WERI-Rb-1 (cell line): ENCODE data around the gene CRYBG2.

Source experiments
- DNase-seq: peaks from one replicate; pipeline ENCODE4 v3.0.0-alpha.2; 2020
- H3K27ac ChIP-seq: fragments of 250-450 bp; sonication (Bioruptor Pico); 2 replicates; pipeline ENCODE4 v1.5.1; 2020; ENCODE audit warnings: mild to moderate bottlenecking, moderate library complexity
- H3K27me3 ChIP-seq: fragments of 250-450 bp; sonication (Bioruptor Pico); 2 replicates; pipeline ENCODE4 v1.5.1; 2021; ENCODE audit warnings: mild to moderate bottlenecking, low read depth, moderate library complexity; ENCODE audit not compliant: insufficient read depth, severe bottlenecking
- H3K36me3 ChIP-seq: fragments of 250-450 bp; sonication (Bioruptor Pico); 2 replicates; pipeline ENCODE4 v1.5.1; 2020; ENCODE audit warnings: mild to moderate bottlenecking, moderate library complexity
- H3K4me3 ChIP-seq: 2 replicates; pipeline ENCODE4 v1.5.1; 2011; ENCODE audit warnings: low read depth, mild to moderate bottlenecking, control low read depth, low read length
- H3K9me3 ChIP-seq: fragments of 250-450 bp; sonication (Bioruptor Pico); 2 replicates; pipeline ENCODE4 v1.5.1; 2021; ENCODE audit warnings: mild to moderate bottlenecking, moderate library complexity; ENCODE audit not compliant: severe bottlenecking
- TF ChIP-seq, protein P1 (sequence below): IDR thresholded peaks from 2 replicates; pipeline ENCODE4 v1.5.1; 2011; ENCODE audit warnings: low read depth, mild to moderate bottlenecking, control low read depth, inconsistent platforms, low read length

CRYBG2 gene

GRCh38 chr1:26354972-26355371 lies 1.0 kb upstream of the CRYBG2 start:
- Histone ChIP-seq H3K27ac (no peak overlapping the region), H3K27me3 (no peaks in the 10 kb centered on the region), H3K4me3 (no peak overlapping the region), H3K9me3 (no peaks in the 10 kb centered on the region), H3K36me3 (no peaks in the 10 kb centered on the region)
- DNase-seq, result no peak
- TF ChIP-seq, protein P1, sequence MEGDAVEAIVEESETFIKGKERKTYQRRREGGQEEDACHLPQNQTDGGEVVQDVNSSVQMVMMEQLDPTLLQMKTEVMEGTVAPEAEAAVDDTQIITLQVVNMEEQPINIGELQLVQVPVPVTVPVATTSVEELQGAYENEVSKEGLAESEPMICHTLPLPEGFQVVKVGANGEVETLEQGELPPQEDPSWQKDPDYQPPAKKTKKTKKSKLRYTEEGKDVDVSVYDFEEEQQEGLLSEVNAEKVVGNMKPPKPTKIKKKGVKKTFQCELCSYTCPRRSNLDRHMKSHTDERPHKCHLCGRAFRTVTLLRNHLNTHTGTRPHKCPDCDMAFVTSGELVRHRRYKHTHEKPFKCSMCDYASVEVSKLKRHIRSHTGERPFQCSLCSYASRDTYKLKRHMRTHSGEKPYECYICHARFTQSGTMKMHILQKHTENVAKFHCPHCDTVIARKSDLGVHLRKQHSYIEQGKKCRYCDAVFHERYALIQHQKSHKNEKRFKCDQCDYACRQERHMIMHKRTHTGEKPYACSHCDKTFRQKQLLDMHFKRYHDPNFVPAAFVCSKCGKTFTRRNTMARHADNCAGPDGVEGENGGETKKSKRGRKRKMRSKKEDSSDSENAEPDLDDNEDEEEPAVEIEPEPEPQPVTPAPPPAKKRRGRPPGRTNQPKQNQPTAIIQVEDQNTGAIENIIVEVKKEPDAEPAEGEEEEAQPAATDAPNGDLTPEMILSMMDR, result no peak

- H3K27me3 ChIP-seq, result no peaks in the 10 kb centered on the region
- H3K27ac ChIP-seq, result no peak overlapping the region
- TF ChIP-seq, protein P1, result no peak
- no peak for DNase-seq
- no peaks in the 10 kb centered on the region for H3K36me3 ChIP-seq
- no peaks in the 10 kb centered on the region for H3K9me3 ChIP-seq
- H3K4me3 ChIP-seq, result no peak overlapping the region
These were observed 595 bp downstream of the CRYBG2 start for GRCh38 chr1:26353210-26353859.

GRCh38 chr1:26352338-26352679 lies 1.6 kb downstream of the CRYBG2 start:
- Histone ChIP-seq H3K9me3 (no peaks in the 10 kb centered on the region), H3K4me3 (no peak overlapping the region), H3K36me3 (no peaks in the 10 kb centered on the region), H3K27me3 (no peaks in the 10 kb centered on the region), H3K27ac (no peak overlapping the region)
- no peak for DNase-seq
- TF ChIP-seq, protein P1, result no peak

GRCh38 chr1:26351590-26352337 lies 2.2 kb downstream of the CRYBG2 start:
- DNase-seq, result no peak
- TF ChIP-seq, protein P1, result no peak
- Histone ChIP-seq H3K4me3 (no peak overlapping the region), H3K27me3 (no peaks in the 10 kb centered on the region), H3K9me3 (no peaks in the 10 kb centered on the region), H3K27ac (no peak overlapping the region), H3K36me3 (no peaks in the 10 kb centered on the region)

DNA sequence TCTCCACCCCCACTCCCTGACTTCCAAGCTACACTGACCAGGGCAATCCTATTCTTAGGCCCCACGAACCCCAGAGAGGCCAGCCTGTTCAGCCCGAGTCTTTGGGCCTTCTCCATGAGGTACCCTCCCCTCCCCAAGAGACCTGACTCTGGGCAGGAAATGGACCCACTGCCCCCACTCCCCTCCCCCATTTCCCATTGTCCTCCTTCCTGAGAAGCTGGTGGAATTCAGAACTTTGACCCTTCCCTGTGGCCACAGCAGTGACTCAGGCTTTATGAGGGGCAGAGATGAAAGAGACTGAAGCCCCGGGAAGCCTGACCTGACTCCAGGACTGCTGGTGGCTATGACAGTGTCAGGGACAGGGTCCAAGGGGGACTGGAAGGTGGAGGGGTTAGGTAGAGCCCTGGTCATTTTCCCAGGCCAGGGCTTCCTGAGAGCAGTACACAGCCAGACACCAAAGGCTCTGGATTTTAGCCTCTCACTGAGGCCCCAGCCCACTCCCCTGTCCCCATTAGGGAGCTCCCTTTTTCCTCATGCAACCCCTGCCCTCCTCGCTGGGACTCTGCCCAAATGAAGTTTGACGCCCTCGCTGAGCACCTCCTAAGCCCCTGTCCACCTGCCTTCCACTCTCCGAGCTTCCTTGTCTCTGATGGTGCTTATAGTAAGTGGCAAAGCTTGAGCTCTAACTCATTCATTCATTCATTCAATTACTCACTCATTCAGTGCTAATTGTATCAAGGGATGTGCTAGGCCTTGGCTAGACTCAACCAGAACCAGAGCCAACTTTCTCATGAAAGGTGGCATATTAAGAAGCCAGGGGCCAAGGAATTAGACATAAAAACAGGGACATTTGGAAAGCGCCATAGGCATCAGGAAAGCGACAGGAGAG lies 3.0 kb downstream of the CRYBG2 start:
- Histone ChIP-seq H3K27me3 (no peaks in the 10 kb centered on the region), H3K4me3 (no peak overlapping the region), H3K27ac (no peak overlapping the region), H3K9me3 (no peaks in the 10 kb centered on the region), H3K36me3 (no peaks in the 10 kb centered on the region)
- DNase-seq, result no peak
- TF ChIP-seq, protein P1, result no peak
